Stimulated activated CD4-positive, alpha-beta T cell treated with anti-CD3 and anti-CD28 coated beads, TNF-alpha, amount 100 ng/mL, for 48 hours (primary cell): ENCODE measurements around the gene FPR1.
"Not testable (repeated sequence)": the region's sequence is repeated elsewhere in the genome, so short reads cannot be mapped to it uniquely, and the experiment has no call there.

ENCODE experiments used
- DNase-seq, 3 donors: peaks; one replicate each; pipeline ENCODE4 v3.0.0-alpha.2; 2020; ENCODE audit warnings: low read depth in 3 of 3

The FPR1 gene

GRCh38 chr19:51779703-51780102 lies 28.0 kb upstream of the FPR1 start:
- no peak for DNase-seq

GRCh38 chr19:51779181-51779580 lies 27.5 kb upstream of the FPR1 start:
- DNase-seq, result no peak

GRCh38 chr19:51777570-51778462 lies 26.1 kb upstream of the FPR1 start:
- DNase-seq, result peak; percentile 3 to 32 (median 8)

GRCh38 chr19:51776561-51776960 lies 24.9 kb upstream of the FPR1 start:
- not testable (repeated sequence) for DNase-seq

GRCh38 chr19:51772977-51773376 lies 21.3 kb upstream of the FPR1 start:
- DNase-seq, result no peak

DNA sequence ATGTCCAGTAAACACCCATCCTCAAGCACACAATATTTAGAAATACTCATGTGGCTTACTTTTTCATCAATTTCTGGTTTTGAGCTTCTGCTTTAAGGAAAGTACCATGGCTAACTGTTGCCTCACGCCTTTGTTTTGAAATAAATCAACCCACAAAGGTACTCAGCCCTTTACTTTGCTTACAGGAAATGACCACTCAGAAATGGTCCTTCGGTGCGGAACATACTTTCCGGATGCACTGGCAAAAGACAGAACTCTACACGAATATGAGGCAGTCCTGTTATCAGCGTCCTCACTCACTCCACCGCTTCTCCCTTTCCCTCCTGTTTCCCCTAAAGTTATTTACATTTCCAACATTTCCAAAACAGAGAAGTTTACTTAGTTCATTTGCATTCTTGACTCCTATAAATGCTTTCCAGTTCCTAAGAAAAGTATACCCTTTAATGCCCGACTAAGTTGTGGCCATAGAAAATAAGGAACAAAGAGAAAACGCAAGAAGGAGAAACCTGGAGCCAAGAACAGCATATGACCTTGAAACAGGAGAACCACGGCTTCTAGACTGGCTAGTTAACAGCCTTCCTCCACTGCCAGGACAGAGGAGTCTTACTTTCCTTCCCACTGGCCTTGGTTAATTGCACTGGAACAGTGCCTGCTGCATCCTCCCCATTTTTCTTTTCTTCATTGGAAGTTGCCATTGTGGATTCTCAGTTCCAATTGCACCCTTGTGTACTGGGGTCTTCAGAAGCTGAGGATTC lies 19.9 kb upstream of the FPR1 start:
- no peak for DNase-seq

DNA sequence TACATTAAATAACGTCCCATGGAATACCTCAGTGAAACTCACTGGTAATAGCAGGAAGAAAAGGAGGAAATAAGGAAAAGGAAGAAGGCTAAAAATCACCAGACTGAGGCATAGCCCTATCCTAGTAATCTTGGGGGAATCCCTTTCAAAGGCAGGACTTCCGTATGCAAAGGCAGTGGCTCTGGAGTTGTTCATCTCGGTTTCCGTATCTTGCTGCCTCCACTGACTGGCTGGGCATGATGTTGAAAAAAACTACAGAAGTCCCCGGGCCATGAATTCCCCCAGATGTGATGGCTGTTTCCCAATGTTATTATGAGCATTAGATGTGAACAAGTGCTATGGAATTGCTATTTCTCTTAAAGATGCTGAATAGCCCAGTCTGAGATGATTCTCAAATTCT lies 14.8 kb upstream of the FPR1 start:
- no peak for DNase-seq

DNA sequence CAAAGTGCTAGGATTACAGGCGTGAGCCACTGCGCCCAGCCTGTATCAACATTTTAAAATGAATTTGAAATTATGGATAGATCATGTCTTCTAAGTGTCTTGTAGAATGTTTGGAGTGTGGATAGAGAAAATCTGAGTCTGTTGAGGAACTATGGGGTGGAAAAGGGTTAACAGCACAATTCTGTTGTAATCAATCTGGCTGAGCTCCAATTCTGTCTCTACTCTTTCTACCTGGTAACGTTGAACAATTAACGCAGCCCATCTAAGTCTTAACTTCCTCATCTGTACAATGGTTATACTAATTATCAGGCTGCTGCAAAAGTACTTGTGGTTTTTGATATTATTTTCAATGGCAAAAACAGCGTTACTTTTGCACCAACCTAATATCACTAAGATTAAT lies 13.4 kb upstream of the FPR1 start:
- DNase-seq, result no peak

DNA sequence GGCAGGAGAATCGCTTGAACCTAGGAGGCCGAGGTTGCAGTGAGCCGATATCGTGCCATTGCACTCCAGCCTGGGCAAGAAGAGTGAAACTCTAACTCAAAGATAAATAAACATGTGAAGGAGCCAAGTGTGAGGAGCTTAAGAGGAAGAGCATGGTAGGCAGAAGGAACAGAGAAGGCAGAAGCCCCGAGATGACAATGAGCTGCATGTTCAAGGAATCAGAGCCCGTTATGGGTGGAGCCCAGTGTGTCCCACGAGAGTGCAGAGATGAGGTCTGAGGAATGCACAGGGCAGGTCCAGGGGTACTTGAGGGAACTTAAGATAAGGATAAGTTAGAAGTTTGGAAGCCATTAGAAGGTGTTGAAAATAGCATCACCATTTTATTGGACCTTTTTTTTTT lies 10.0 kb upstream of the FPR1 start:
- DNase-seq, result no peak

GRCh38 chr19:51760697-51761356 lies 9.1 kb upstream of the FPR1 start, which contains the start of gene FPR2:
TSS of gene FPR2 (plus strand) at chr19:51761180. CDS start at chr19:51768659, 7,479 bp downstream.
- DNase-seq, result no peak

GRCh38 chr19:51755571-51755970 lies 3.9 kb upstream of the FPR1 start:
- no peak for DNase-seq

- no peak for DNase-seq
Measured at GRCh38 chr19:51754770-51755169, 3.1 kb upstream of the FPR1 start.

- DNase-seq, result no peak
Measured at GRCh38 chr19:51754109-51754508, 2.4 kb upstream of the FPR1 start.

GRCh38 chr19:51750400-51751094 lies 1.1 kb downstream of the FPR1 start:
- no peak for DNase-seq

DNA sequence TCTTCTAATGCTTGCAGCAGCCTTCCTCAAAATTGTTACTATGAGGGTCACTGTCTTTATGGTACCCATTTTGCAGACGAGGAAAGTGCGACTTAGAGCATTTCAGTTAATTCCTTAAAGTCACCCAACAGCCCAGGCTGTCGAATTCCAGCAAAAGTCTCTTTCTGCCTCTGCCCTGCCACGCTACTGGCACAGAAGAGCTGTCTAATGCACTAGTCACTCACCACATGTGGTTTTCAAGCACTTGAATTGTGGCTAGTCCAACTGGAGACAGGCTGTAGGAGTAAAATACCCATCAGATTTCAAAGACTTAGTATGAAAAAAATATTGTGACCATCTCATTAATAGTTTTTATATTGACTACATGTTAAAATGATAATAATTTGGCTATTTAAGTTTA lies 1.7 kb downstream of the FPR1 start:
- no peak for DNase-seq

- no peak for DNase-seq
Measured at GRCh38 chr19:51746731-51747130, 4.9 kb downstream of the FPR1 start.

DNA sequence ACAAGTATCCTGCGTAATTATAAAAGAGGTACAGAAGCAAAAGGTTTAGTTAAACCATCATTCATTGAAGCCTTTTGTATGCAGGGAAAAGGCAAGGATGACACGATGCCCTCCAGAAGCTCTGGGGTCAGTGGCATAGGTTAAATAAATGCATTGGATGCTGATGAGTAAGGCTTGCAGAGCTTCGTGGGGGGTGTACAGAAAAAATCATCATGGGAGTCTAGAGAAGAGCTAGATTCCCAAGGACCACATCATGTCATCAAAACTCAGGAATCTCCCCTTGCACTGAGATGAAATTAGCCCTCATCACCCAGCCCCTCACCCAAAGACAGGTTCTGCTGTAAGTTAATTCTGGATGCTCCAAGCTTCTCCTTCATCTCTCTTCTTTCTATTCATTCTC lies 8.3 kb downstream of the FPR1 start:
- no peak for DNase-seq

DNA sequence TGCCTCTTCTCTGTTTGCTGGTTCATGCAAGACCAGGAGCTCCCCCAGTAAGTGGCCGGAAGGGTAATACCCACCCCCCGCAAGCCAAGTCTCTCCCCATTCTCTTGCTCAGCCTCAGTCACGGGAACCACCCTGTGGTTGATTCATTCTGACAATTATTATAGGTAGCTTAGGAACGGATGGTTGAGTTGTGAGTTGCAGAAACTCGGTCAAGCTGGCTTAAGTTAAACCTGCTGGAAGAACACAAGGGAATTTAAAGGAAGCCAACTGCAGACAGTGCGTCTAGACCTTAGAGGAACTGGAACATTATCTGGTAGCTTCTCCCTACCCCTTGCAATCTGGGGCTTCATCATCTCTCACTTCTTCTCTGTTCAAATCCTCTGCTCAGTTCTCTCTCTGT lies 8.9 kb downstream of the FPR1 start:
- DNase-seq, result no peak

DNA sequence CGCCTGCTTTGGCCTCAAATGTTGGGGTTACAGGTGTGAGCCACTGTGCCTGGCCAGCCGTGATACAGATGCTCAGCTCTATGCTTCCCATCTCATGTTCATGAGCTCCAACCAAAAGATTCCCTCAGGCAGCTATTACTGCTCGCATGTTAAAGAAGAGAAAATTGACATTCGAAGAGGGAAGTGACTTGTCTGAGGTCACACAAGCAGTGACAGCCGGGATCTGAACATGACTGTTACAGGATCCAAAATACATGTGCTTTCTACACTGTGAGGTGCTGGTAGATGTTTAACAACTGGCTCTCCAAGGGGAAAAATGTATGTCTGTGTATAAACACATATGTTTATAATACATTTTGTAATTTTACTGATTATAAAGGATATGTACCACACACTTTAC lies 11.3 kb downstream of the FPR1 start:
- no peak for DNase-seq

DNA sequence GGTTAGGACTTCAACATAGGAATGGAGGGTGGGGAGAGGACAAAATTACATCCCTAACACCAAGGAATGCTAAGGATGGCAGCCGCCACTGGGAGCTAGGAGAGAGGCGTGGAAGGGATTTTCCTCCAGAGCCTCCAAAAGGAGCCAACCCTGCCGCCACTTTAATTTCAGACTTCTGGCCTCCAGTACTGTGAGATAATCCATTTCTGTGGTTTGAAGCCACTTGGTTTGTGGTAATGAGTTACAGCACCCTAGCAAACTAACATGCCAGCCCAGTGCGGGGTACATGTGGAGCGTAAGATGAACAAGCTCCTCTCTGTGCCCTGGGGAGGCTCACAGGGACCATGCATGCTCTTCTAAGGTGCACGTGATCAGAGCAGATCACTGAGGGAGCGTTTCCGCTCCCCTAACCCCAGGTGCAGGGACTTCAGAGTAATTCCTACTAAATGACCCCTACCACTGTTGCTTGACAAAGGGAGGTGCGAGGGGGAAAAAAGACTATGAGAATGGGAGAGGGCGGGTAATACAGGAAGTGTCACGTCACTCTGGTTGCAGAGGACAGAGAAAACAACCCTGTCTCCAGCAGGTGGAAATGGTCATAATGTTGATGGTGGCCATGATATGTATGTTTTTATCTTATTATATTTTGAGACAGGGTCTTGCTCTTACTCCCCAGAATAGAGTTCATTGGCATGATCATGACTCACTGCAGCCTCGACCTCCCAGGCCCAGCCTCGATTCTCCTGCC lies 12.0 kb downstream of the FPR1 start:
- DNase-seq, result no peak

DNA sequence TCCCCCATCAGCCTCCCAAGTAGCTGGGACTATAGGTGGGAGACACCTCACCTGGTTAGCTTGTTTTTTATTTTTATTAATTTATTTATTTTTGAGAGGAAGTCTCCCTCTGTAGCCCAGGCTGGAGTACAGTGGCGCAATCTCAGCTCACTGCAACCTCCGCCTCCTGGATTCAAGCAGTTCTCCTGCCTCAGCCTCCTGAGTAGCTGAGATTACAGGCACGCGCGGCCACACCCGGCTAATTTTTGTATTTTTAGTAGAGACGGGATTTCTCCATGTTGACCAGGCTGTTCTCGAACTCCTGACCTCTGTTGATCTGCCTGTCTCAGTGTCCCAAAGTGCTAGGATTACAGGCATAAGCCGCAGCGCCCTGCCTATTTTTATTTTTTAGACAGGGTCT lies 13.2 kb downstream of the FPR1 start:
- DNase-seq, result not testable (repeated sequence)
